ENCODE measurements around the gene RNF111. TPM values are rescaled to one million over a fixed set of nuclear protein-coding genes. Genes with fewer than 3 reads are reported as not detected.

RNF111 gene
- total RNA-seq, 1 donor from 2014 or later, result 35.3 TPM

- H3K27ac ChIP-seq, result no peak overlapping the region
- H3K36me3 ChIP-seq, result peaks cover 100% of the 10 kb centered on the region
- H3K27me3 ChIP-seq, result no peaks in the 10 kb centered on the region
- ATAC-seq (no peak), DNase-seq (no peak)
- TF ChIP-seq CTCF (IDR thresholded peaks at IDR 0.05), result no peak
- H3K4me3 ChIP-seq, result no peak overlapping the region
- no peaks in the 10 kb centered on the region for H3K4me1 ChIP-seq
- intact Hi-C loops (cut with DNase I), result no loop called here
- no peaks in the 10 kb centered on the region for H3K9me3 ChIP-seq
These were observed 72.9 kb downstream of the RNF111 start for GRCh38 chr15:59060348-59060747.

GRCh38 chr15:59063042-59063441, 75.6 kb downstream of the RNF111 start:
- no peak for TF ChIP-seq CTCF (IDR thresholded peaks at IDR 0.05)
- Histone ChIP-seq H3K27ac (no peak overlapping the region), H3K9me3 (no peaks in the 10 kb centered on the region), H3K27me3 (no peaks in the 10 kb centered on the region), H3K4me3 (no peak overlapping the region), H3K4me1 (no peaks in the 10 kb centered on the region), H3K36me3 (peaks cover 100% of the 10 kb centered on the region)
- ATAC-seq, result no peak
- intact Hi-C loops (cut with DNase I), result no loop called here
- DNase-seq, result no peak

GRCh38 chr15:59069430-59069829, 82.0 kb downstream of the RNF111 start:
- ATAC-seq (no peak), DNase-seq (no peak)
- Histone ChIP-seq H3K27ac (no peak overlapping the region), H3K4me3 (no peak overlapping the region), H3K27me3 (no peaks in the 10 kb centered on the region), H3K9me3 (no peaks in the 10 kb centered on the region), H3K36me3 (peaks cover 70% of the 10 kb centered on the region), H3K4me1 (no peaks in the 10 kb centered on the region)
- intact Hi-C loops (cut with DNase I), result no loop called here
- no peak for TF ChIP-seq CTCF (IDR thresholded peaks at IDR 0.05)

GRCh38 chr15:59074607-59075006, 87.1 kb downstream of the RNF111 start:
- DNase-seq (no peak), ATAC-seq (no peak)
- intact Hi-C loops (cut with DNase I), result no loop called here
- no peak overlapping the region for H3K27ac ChIP-seq
- no peaks in the 10 kb centered on the region for H3K4me1 ChIP-seq
- H3K27me3 ChIP-seq, result no peaks in the 10 kb centered on the region
- TF ChIP-seq CTCF (IDR thresholded peaks at IDR 0.05), result no peak
- H3K36me3 ChIP-seq, result peaks cover 41% of the 10 kb centered on the region
- no peak overlapping the region for H3K4me3 ChIP-seq
- no peaks in the 10 kb centered on the region for H3K9me3 ChIP-seq

- no peaks in the 10 kb centered on the region for H3K27me3 ChIP-seq
- DNase-seq, result no peak
- H3K4me3 ChIP-seq, result no peak overlapping the region
- no peak for TF ChIP-seq CTCF (IDR thresholded peaks at IDR 0.05)
- ATAC-seq, result no peak
- H3K9me3 ChIP-seq, result no peaks in the 10 kb centered on the region
- H3K4me1 ChIP-seq, result no peaks in the 10 kb centered on the region
- intact Hi-C loops (cut with DNase I), result no loop called here
- H3K36me3 ChIP-seq, result peaks cover 82% of the 10 kb centered on the region
- no peak overlapping the region for H3K27ac ChIP-seq
These were observed 100.3 kb downstream of the RNF111 start for GRCh38 chr15:59087731-59088130.

- DNase-seq, result no peak
- Histone ChIP-seq H3K9me3 (no peaks in the 10 kb centered on the region), H3K27me3 (no peaks in the 10 kb centered on the region), H3K27ac (no peak overlapping the region), H3K36me3 (peaks cover 85% of the 10 kb centered on the region), H3K4me3 (no peak overlapping the region), H3K4me1 (no peaks in the 10 kb centered on the region)
- TF ChIP-seq CTCF (IDR thresholded peaks at IDR 0.05), result no peak
- intact Hi-C loops (cut with DNase I), result no loop called here
- ATAC-seq, result no peak
These were observed 106.6 kb downstream of the RNF111 start for GRCh38 chr15:59094077-59094476.

All from upper lobe of right lung (tissue), 1 donor.